ENCODE results near the gene NABP2. TPM values are rescaled to one million over a fixed set of nuclear protein-coding genes. Genes with fewer than 3 reads are reported as not detected.

The NABP2 gene
- total RNA-seq = 43.2 and 50.9 TPM in 2 replicates

DNA sequence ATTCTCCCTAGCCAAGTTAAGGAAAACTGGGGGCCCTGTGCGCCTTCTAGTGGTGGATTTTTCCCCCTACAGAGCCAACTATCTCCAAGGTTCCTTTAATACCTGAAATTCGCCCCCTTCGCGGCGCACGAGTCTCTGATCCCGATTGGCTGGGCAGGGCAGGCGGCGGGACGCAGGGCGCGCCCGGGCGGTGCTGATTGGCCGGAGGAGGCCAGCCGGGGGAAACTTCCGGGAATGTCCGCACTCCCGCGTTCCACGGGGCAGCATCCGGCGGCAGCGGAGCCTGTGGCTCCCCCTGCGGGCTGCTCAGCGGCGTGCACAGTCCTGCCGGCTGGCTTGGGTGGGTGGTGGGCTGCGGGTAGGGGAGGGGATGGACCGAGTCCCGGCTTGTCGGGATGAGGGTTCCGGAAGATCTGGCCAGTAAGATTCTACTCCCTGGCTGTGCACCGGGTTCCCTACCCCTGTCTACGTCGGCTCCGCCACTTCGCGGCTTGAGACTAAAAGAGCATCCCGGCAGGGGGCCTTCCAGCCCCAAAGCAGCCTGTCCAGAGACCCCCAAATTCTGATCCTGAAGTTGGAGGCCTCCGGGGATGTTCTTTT, at the start of gene NABP2:
Gene NABP2, plus strand, starts transcription at position 241 of the 600 bp plus-strand sequence. CDS start 515 bp downstream, outside the sequence.

DNA sequence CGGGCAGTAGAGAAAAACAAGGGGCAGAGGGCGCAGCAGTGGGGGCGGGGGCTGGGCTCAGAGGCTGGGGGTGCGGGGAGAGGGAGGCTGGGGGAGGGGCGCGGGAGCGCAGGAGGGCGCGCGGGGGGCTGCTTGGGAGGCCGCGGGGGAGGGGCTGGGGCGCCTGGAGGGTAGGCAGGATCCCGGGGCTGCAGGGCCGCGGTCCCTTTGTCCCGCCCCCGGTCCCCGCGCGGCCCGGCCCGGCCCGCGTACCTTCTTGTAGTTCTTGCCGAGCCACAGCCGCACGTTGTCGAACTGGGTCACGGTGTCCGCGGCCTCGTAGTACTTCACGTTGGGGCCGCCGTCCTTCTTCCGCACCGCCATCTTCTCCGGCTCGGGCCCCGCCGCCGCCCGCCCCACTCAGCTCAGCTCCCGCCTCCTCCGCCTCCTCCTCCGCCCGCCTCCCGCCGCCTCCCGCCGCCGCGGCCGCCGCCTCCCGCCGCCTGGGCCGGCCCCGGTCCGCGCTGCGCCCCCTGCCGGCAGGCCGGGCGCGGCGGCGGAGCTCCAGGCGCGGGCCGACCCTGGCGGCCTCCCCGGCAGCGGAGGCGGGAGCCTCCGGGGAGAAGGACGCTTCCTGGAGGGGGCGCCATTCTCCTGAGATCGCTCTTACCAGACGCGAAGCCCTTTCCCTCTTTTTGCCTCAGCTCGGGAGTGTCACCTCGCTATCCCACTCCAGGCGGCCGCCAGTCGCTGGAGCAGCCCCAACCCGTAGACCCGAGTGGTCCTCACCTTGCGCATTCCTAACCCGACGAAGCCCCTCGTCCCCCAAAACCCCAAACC, 34.8 kb upstream of the NABP2 start, which contains the start of gene SMARCC2:
Gene SMARCC2, minus strand, starts transcription at position 385 of the 819 bp plus-strand sequence. Its CDS starts 22 bp downstream, at position 363.

DNA sequence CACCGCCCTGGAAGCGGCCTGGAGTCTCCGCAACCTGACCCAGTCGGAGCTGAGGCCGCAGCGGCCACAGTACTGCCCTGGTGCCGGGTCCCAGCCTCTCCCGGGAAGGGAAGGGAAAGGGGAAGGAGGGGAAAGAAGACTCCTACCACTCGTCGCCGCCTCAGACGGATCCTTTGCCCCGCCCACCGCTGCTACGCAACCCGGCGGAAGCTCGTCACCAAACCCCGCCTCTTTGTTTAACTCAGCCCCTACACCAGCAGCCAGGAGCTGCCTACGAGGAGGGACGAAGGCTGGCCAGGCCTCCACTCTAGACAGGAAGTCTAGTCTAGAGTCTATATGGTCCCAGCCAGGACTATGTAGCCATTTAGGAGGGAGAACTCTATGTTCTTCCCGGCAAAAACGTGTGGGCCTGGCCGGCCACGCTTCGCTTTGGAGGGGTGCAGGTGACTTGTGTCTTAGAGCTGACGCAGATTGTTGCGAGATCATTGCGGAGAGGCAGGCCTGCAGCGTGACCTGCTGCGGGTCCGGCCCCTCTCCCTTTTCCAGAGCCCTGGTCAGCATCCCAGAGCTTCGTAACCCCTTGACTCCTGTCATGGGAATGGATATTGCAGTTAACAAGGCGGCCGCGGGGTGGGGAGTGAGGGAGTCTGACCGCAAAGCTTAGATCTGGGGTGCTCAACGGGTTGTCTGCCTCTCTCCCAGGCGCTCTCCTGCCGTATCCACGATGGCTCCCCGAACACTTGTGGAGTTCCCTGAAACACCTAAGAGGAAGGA, 2.2 kb upstream of the NABP2 start, which contains the start of gene RNF41:
Gene RNF41, minus strand, starts transcription at position 166 of the 774 bp plus-strand sequence. CDS start 7,875 bp downstream, outside the sequence.

DNA sequence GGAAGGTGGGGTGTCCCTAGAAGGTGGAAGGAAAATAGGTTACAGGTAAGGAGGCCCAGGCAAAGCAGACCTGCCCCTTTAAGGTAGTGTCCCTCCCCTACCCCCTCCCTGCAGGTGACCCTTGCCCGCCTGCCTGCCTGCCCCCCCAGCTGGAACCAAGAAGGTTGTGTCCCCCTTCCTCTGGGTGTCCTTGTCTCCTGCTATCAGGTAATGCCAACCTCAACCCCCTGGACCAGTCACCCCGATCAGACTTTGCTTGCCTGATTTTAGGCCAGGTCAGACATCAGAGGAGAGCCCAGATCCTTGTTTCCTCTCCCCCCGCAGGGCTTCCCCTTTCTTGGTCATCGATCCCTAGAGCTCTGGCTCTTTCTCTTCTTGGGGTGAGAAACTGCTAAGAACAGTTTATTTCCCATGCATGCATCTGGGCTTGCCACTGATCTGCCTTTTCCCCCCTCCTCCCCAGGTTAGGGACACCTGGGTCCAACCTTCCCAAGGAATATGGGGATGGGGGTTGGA, 5.8 kb downstream of the NABP2 start, which contains the start of gene SLC39A5:
Gene SLC39A5, plus strand, starts transcription at position 136 of the 516 bp plus-strand sequence. CDS start 1,224 bp downstream, outside the sequence.

DNA sequence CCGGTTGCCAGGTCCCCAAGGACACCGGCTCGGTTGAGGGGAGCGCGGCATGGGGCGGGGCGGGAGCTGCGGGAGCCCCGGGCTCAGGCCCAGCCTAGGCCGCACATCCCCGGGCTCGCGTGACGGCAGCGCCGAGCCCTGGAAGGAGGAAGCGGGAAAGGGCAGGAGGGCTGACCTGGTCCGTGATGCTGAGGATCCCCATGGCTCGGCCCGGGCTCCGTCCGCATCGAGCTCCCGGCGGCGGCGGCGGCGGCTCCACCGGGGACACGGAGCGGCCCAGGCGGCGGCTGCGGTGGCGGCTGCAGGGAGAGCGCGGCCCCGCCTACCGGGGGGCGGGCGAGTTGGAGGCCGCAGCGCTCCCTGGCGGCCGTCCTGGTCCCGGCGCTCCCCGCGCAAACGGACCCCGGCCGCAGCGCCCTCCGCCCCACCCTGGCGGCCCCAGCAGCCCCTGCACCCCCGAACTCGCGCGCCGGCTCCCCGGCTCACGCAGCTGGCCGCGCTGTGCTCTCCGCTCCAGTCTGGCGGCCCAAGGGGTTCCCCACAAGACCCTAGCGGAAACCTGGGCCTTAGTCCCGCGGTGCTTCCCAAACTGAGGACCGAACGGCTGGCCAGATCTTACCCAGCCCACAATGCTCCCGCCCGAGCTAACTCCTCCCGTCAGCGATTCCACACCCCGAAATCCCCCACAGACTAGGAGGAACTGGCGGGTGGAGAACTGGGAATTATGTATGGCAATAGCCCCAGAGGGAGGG, 34.1 kb downstream of the NABP2 start, which contains the start of gene ANKRD52:
Gene ANKRD52, minus strand, starts transcription at position 317 of the 752 bp plus-strand sequence. Its CDS starts 115 bp downstream, at position 202.

DNA sequence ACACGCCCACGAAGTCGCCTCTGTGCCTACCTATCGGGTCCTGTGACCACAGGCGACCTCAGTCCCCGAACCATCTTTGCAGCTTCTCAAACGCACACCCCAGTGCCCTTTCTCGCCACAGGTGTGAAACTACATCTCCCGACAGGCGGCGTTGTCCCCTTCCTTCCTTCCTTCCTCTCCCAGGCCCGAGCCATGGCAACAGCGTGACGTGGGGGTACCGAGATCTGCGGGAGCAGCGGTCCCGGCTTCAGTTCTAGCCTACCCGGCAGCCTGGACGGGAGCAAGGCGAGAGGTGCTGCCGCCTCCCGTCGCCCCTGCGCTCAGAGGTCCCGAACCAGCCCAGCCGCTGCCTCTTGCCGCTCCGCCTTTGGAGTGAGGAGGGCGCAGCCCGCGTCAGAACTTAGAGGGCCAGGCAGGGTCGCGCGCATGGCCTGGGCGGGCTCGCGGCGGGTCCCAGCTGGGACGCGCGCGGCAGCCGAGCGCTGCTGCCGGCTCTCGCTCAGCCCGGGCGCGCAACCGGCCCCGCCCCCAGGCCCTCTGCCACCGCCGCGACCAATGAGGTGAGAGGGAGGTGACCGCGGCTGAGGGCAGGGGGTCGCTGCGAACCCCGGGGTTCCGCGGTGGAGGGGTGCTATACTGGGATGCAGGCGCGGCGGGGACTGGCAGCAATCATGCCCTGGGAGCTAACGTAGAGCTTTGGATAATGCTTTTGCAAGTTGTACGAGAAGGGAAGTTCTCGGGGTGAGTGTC, 42.7 kb downstream of the NABP2 start, which contains the start of gene COQ10A:
Gene COQ10A, plus strand, starts transcription at position 250 of the 750 bp plus-strand sequence. Its CDS starts 177 bp downstream, at position 427.

Other genes with a start within 250 kb of the NABP2 start
- 14.6 and 15.9 TPM in 2 replicates for gene SUOX, start 227.1 kb upstream of the NABP2 start, total RNA-seq
- 2.2 and 4.6 TPM in 2 replicates for gene IKZF4, start 203.3 kb upstream of the NABP2 start, total RNA-seq
- gene RPS26, start 182.4 kb upstream of the NABP2 start, total RNA-seq = 1,471 and 1,883 TPM in 2 replicates
- 22.6 and 36.5 TPM in 2 replicates for gene ERBB3, start 144.2 kb upstream of the NABP2 start, total RNA-seq
- gene PA2G4, start 119.8 kb upstream of the NABP2 start, total RNA-seq = 322 and 323 TPM in 2 replicates
- gene RPL41, start 107.7 kb upstream of the NABP2 start, total RNA-seq = 4,695 and 6,389 TPM in 2 replicates
- 0.98 and 2.2 TPM in 2 replicates for gene ZC3H10, start 106.1 kb upstream of the NABP2 start, total RNA-seq
- gene ESYT1, start 96.1 kb upstream of the NABP2 start, total RNA-seq = 152 and 202 TPM in 2 replicates
- gene MYL6B, start 71.8 kb upstream of the NABP2 start, total RNA-seq = 56.0 and 95.3 TPM in 2 replicates
- 1,958 and 2,366 TPM in 2 replicates for gene MYL6, start 66.0 kb upstream of the NABP2 start, total RNA-seq
- gene SMARCC2, start 34.9 kb upstream of the NABP2 start, total RNA-seq = 22.7 and 28.4 TPM in 2 replicates
- 32.7 and 36.3 TPM in 2 replicates for gene RNF41, start 2.4 kb upstream of the NABP2 start, total RNA-seq
- gene SLC39A5, start 5.7 kb downstream of the NABP2 start, total RNA-seq = not detected in 2 replicates
- 12.4 and 18.3 TPM in 2 replicates for gene ANKRD52, start 34.0 kb downstream of the NABP2 start, total RNA-seq
- gene COQ10A, start 42.6 kb downstream of the NABP2 start, total RNA-seq = 7.8 and 18.3 TPM in 2 replicates
- gene CS, start 76.0 kb downstream of the NABP2 start, total RNA-seq = 111 and 144 TPM in 2 replicates
- gene CNPY2, start 91.6 kb downstream of the NABP2 start, total RNA-seq = 78.9 and 88.9 TPM in 2 replicates
- gene PAN2, start 109.7 kb downstream of the NABP2 start, total RNA-seq = 12.6 and 15.4 TPM in 2 replicates
- 0.92 TPM in 1 of 2 replicates, not detected in the other for gene IL23A, start 114.5 kb downstream of the NABP2 start, total RNA-seq
- gene STAT2, start 135.8 kb downstream of the NABP2 start, total RNA-seq = 36.3 and 37.5 TPM in 2 replicates
- not detected in 2 replicates for gene APOF, start 138.5 kb downstream of the NABP2 start, total RNA-seq
- 14.2 and 17.8 TPM in 2 replicates for gene TIMELESS, start 225.1 kb downstream of the NABP2 start, total RNA-seq
- not detected in 2 replicates for gene MIP, start 230.3 kb downstream of the NABP2 start, total RNA-seq
- gene SPRYD4, start 244.2 kb downstream of the NABP2 start, total RNA-seq = 1.9 and 2.0 TPM in 2 replicates